Astrocyte of the cerebellum (primary cell): ENCODE data around the gene TENM4.

Source experiments
- DNase-seq: peaks from one replicate; pipeline ENCODE4 v3.0.0-alpha.2; 2011; ENCODE audit warnings: low read depth
- H3K4me3 ChIP-seq: 2 replicates; pipeline ENCODE4 v1.5.1; 2011; ENCODE audit warnings: mild to moderate bottlenecking, low read depth, low read length, moderate library complexity
- in situ Hi-C: cut with HindIII; loops from 2 replicates; pipeline ENCODE4 v1.10.0; 2017; ENCODE audit warnings: low sequenced_read_pairs
- TF ChIP-seq, protein P1 (sequence below): IDR thresholded peaks from 2 replicates; pipeline ENCODE4 v1.5.1; 2012; ENCODE audit warnings: low read length, low read depth, moderate library complexity, mild to moderate bottlenecking; ENCODE audit errors: missing control alignments

Gene TENM4

GRCh38 chr11:79417069-79417920, 23.5 kb downstream of the TENM4 start:
- H3K4me3 ChIP-seq = no peak overlapping the region
- DNase-seq = no peak
- in situ Hi-C loops = no loop called here
- TF ChIP-seq, protein P1, sequence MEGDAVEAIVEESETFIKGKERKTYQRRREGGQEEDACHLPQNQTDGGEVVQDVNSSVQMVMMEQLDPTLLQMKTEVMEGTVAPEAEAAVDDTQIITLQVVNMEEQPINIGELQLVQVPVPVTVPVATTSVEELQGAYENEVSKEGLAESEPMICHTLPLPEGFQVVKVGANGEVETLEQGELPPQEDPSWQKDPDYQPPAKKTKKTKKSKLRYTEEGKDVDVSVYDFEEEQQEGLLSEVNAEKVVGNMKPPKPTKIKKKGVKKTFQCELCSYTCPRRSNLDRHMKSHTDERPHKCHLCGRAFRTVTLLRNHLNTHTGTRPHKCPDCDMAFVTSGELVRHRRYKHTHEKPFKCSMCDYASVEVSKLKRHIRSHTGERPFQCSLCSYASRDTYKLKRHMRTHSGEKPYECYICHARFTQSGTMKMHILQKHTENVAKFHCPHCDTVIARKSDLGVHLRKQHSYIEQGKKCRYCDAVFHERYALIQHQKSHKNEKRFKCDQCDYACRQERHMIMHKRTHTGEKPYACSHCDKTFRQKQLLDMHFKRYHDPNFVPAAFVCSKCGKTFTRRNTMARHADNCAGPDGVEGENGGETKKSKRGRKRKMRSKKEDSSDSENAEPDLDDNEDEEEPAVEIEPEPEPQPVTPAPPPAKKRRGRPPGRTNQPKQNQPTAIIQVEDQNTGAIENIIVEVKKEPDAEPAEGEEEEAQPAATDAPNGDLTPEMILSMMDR = no peak

DNA sequence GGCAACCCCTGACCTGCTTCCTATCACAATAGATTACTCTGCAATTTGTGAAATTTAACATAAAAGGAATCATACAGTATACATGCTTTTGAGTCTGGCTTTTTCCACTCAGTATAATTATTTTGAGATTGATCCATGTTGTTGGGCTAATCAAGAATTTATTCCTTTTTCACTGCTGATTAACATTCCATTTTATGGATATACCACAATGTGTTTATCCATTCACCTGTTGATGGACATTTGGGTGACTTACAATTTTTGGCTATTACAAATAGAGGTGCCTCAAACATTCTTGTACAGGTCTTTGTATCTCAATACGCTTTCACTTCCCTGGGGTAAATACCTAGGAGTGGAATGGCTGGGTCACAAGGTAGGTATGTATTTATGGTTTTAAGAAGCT, 24.9 kb downstream of the TENM4 start:
- in situ Hi-C loops = no loop called here
- TF ChIP-seq, protein P1 = no peak
- DNase-seq = no peak
- no peak overlapping the region for H3K4me3 ChIP-seq

DNA sequence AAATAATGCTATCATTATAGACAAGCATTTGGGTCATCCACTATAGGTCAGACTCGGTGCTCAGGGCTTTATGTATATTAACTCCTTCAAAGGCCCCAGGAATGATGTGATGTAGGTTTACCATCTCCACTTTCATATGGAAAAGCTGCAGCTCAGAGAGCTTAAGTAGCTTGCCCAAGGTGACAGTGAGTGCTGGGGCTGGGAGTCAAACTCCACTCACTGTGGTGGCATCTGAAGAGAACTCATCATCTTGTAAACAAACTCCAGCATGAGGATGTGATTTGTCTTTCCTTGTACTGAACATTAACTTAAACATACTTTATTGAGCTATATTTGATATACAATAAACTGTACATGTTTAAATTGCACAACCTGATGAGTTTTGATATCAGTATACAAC, 25.4 kb downstream of the TENM4 start:
- no peak overlapping the region for H3K4me3 ChIP-seq
- DNase-seq = no peak
- in situ Hi-C loops = no loop called here
- TF ChIP-seq, protein P1 = no peak

DNA sequence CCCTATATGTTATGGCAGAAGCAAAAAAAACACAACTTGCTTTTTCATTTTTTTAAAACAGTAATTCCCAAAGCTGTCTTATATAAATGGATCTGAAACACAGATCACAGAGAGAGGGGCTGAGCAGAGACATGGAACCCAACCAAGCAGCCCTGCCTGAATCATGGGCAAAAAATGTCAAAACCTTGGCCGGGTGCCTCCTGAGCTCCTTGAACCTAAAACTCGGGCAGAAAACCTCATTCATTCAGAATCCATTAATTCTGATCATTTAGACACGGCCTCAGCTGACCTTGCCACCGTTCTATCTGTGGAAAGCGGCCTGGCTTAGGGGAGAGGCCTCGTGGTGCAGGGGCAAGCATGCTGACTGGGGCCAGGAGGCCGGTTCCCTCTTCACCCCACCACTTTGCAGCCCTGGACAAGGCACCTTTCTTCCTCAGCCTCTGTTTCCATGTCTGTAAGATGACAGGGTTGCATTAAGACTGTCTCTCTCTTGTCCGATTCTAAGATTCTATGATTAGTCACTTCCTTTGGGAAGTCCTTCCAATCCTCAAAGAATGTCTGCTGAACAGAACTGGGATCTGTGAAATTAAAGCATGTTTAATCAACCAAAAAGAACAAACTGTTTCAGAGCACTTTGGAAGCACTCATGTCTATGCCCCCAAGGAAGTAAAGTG, 26.0 kb downstream of the TENM4 start:
- TF ChIP-seq, protein P1 = no peak
- peak; percentile 83 for DNase-seq
- no peak overlapping the region for H3K4me3 ChIP-seq
- in situ Hi-C loops = no loop called here

DNA sequence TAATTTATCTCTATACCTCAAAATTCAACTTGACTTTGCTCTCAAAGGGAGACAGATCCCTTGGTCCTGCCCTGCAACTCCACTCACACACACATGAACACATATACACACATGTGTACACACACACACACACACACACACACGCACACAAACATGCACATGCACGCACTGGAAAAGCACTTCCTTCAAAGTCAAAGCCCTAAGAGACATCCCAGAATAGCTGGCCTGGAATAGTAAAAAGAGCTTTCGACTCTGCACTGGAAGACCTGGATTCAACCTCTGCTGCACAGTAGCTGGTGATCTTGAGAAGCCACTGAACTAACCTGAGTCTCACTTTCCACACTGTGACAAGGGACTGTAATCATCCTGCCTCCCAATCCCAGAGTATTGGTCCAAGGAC, 26.8 kb downstream of the TENM4 start:
- TF ChIP-seq, protein P1 = no peak
- in situ Hi-C loops = no loop called here
- H3K4me3 ChIP-seq = no peak overlapping the region
- no peak for DNase-seq

DNA sequence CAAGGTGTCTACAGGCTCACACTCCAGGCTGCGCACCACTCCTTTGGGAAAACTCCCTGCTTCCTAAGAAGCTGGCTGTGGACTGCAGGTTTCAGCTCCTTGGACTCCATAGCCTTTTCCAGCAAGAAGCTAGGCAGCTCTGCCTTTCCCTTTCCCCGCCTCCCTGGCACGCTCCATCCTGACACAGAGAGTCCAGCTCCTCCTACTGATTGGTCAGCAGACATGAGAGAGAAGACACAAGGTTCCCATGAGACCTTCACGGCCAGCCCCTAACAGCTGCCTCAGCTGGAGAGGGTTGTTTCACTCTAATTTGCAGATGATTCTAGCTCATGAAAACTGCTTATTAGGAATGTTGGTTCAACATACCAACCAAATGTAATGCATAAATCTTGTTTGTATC, 27.6 kb downstream of the TENM4 start:
- in situ Hi-C loops = no loop called here
- TF ChIP-seq, protein P1 = no peak
- peak; percentile 85 for DNase-seq
- H3K4me3 ChIP-seq = no peak overlapping the region
